ENCODE measurements around the gene STK36. TPM values are rescaled to one million over a fixed set of nuclear protein-coding genes. Genes with fewer than 3 reads are reported as not detected.
A peak's percentile ranks its signal among the peaks of the same experiment; 100 is the strongest.

The STK36 gene
- 12.7 and 14.2 TPM in 2 replicates for total RNA-seq (2012; rRNA removed)

- Histone ChIP-seq H3K9ac (ENCODE audit: low read depth, low read length) (peak within 1 kb of the TSS; percentile 90), H3K4me1 (ENCODE audit: control insufficient read depth, insufficient read depth, low read length) (peaks cover 4% of the 10 kb centered on the region), H3K4me3 (ENCODE audit: low read length) (peak within 1 kb of the TSS; percentile 90), H3K27me3 (ENCODE audit: control insufficient read depth, insufficient read depth, low read length) (no peaks in the 10 kb centered on the region), H3K36me3 (ENCODE audit: insufficient read depth, low read length) (peaks cover 25% of the 10 kb centered on the region), H3K4me2 (ENCODE audit: low read length) (peak within 1 kb of the TSS; percentile 81), H3K9me3 (replicated peaks; ENCODE audit: low read length) (no peaks in the 10 kb centered on the region)
Observed at GRCh38 chr2:218671654-218672566, at the start of gene STK36, which contains the start of gene RNF25. STK36 (plus strand) TSS chr2:218672086; CDS start chr2:218672830, 744 bp downstream. RNF25 (minus strand) TSS chr2:218672002; CDS start chr2:218671970, 32 bp downstream.

DNA sequence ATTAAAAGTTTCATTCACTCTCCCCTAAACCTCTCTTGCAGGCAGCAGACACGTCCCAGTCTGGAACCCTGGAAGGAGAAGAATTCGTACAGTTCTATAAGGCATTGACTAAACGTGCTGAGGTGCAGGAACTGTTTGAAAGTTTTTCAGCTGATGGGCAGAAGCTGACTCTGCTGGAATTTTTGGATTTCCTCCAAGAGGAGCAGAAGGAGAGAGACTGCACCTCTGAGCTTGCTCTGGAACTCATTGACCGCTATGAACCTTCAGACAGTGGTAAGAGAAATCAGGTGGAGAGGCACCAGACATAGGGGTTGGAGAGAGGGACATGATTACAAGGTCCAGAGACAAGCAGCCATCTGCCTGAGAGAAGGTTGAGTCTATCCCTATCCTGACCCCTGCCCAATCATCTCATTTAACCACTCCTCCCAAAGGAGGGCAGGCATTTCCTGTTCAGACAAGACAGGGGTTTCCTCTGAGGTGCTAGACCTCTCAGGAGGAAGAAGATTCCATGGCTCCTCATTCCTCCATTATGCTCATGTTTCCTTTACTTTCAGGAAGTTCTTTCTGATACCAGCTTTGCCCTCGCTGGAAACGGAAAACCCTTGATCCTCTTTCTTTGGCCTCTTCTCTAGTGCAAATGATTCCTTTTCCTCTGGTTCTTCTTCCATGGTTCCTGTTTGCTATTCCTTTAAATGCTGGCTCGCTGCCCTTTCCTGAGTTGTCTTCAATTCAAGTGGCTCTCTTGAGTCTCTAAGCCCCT lies 49.1 kb upstream of the STK36 start:
- no peak overlapping the region for H3K9ac ChIP-seq (ENCODE audit: low read depth, low read length)
- H3K4me3 ChIP-seq (ENCODE audit: low read length) = no peak overlapping the region
- no peak overlapping the region for H3K4me2 ChIP-seq (ENCODE audit: low read length)
- H3K9me3 ChIP-seq (replicated peaks; ENCODE audit: low read length) = no peaks in the 10 kb centered on the region
- no peaks in the 10 kb centered on the region for H3K36me3 ChIP-seq (ENCODE audit: insufficient read depth, low read length)
- H3K4me1 ChIP-seq (ENCODE audit: control insufficient read depth, insufficient read depth, low read length) = no peaks in the 10 kb centered on the region
- H3K27me3 ChIP-seq (ENCODE audit: control insufficient read depth, insufficient read depth, low read length) = no peaks in the 10 kb centered on the region

DNA sequence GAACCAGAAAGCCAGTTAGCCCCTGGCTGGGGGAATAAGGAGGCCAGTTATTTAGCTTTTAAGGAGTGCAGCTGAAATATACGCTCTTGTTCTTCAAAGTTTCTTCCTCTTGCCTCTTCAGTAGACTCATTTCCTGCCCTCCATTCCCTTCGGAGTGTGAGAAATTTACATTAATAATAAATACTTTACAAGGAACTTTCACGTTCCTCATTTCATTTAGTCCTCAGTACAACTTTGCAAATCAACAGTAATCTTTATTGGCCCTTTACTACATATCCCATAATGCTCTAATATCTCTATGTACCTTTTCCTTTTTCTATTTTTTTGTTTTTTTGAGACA lies 48.5 kb upstream of the STK36 start:
- no peaks in the 10 kb centered on the region for H3K27me3 ChIP-seq (ENCODE audit: control insufficient read depth, insufficient read depth, low read length)
- no peaks in the 10 kb centered on the region for H3K36me3 ChIP-seq (ENCODE audit: insufficient read depth, low read length)
- H3K4me2 ChIP-seq (ENCODE audit: low read length) = no peak overlapping the region
- no peaks in the 10 kb centered on the region for H3K4me1 ChIP-seq (ENCODE audit: control insufficient read depth, insufficient read depth, low read length)
- no peak overlapping the region for H3K4me3 ChIP-seq (ENCODE audit: low read length)
- H3K9ac ChIP-seq (ENCODE audit: low read depth, low read length) = no peak overlapping the region
- H3K9me3 ChIP-seq (replicated peaks; ENCODE audit: low read length) = no peaks in the 10 kb centered on the region

DNA sequence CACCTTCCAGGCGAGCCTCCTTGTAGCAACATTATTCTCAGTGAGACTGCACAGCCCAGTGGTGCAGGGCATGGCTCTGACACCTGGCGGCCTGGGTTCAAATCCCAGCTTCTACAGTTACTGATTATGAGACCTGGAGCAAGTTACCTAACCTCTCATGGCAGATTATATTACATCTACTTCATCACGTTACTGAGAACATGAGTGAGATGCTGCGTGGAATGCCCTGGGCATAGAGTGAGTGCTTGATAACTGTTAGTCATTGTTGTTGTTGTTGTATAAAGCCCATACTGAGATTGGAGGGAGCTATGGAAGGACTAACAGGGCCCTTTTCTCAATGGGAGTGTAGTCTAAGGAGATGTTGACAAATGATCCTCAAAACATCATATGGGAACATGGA lies 45.5 kb upstream of the STK36 start:
- no peak overlapping the region for H3K9ac ChIP-seq (ENCODE audit: low read depth, low read length)
- no peaks in the 10 kb centered on the region for H3K27me3 ChIP-seq (ENCODE audit: control insufficient read depth, insufficient read depth, low read length)
- H3K36me3 ChIP-seq (ENCODE audit: insufficient read depth, low read length) = no peaks in the 10 kb centered on the region
- H3K4me2 ChIP-seq (ENCODE audit: low read length) = no peak overlapping the region
- no peaks in the 10 kb centered on the region for H3K4me1 ChIP-seq (ENCODE audit: control insufficient read depth, insufficient read depth, low read length)
- H3K4me3 ChIP-seq (ENCODE audit: low read length) = no peak overlapping the region
- no peaks in the 10 kb centered on the region for H3K9me3 ChIP-seq (replicated peaks; ENCODE audit: low read length)

GRCh38 chr2:218627939-218628338 lies 43.9 kb upstream of the STK36 start:
- peaks cover 3% of the 10 kb centered on the region for H3K36me3 ChIP-seq (ENCODE audit: insufficient read depth, low read length)

DNA sequence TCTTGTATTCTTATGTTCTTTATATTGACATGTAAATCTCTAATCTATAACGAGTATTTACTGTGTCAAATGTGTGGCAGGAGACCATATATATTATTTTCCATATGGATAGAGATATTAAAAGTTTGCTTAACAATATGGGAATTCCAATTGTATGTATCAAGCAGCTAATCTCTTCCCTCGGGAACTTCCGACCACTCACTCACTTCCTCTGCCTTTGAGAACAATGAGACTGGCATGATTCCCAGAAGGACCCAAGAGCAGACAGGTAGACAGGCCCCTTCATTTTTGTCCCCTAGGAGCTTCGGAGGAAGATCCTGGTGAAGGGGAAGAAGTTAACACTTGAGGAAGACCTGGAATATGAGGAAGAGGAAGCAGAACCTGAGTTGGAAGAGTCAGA lies 40.0 kb upstream of the STK36 start:
- H3K36me3 ChIP-seq (ENCODE audit: insufficient read depth, low read length) = peaks cover 36% of the 10 kb centered on the region
- no peak overlapping the region for H3K9ac ChIP-seq (ENCODE audit: low read depth, low read length)
- H3K4me3 ChIP-seq (ENCODE audit: low read length) = no peak overlapping the region
- no peaks in the 10 kb centered on the region for H3K9me3 ChIP-seq (replicated peaks; ENCODE audit: low read length)
- no peak overlapping the region for H3K4me2 ChIP-seq (ENCODE audit: low read length)
- no peaks in the 10 kb centered on the region for H3K27me3 ChIP-seq (ENCODE audit: control insufficient read depth, insufficient read depth, low read length)
- H3K4me1 ChIP-seq (ENCODE audit: control insufficient read depth, insufficient read depth, low read length) = no peaks in the 10 kb centered on the region

More at GRCh38 chr2:218627939-218628338, 43.9 kb upstream of the STK36 start:
- Histone ChIP-seq H3K27me3 (ENCODE audit: control insufficient read depth, insufficient read depth, low read length) (no peaks in the 10 kb centered on the region), H3K4me1 (ENCODE audit: control insufficient read depth, insufficient read depth, low read length) (no peaks in the 10 kb centered on the region), H3K4me3 (ENCODE audit: low read length) (no peak overlapping the region), H3K9ac (ENCODE audit: low read depth, low read length) (no peak overlapping the region), H3K4me2 (ENCODE audit: low read length) (no peak overlapping the region), H3K9me3 (replicated peaks; ENCODE audit: low read length) (no peaks in the 10 kb centered on the region)

- Histone ChIP-seq H3K4me2 (ENCODE audit: low read length) (no peak overlapping the region), H3K27me3 (ENCODE audit: control insufficient read depth, insufficient read depth, low read length) (no peaks in the 10 kb centered on the region), H3K4me3 (ENCODE audit: low read length) (no peak overlapping the region), H3K9me3 (replicated peaks; ENCODE audit: low read length) (no peaks in the 10 kb centered on the region), H3K4me1 (ENCODE audit: control insufficient read depth, insufficient read depth, low read length) (no peaks in the 10 kb centered on the region), H3K36me3 (ENCODE audit: insufficient read depth, low read length) (peaks cover 69% of the 10 kb centered on the region), H3K9ac (ENCODE audit: low read depth, low read length) (no peak overlapping the region)
Observed at GRCh38 chr2:218635719-218636118, 36.2 kb upstream of the STK36 start.

- H3K4me3 ChIP-seq (ENCODE audit: low read length) = no peak overlapping the region
- H3K27me3 ChIP-seq (ENCODE audit: control insufficient read depth, insufficient read depth, low read length) = no peaks in the 10 kb centered on the region
- H3K36me3 ChIP-seq (ENCODE audit: insufficient read depth, low read length) = peaks cover 79% of the 10 kb centered on the region
- H3K4me2 ChIP-seq (ENCODE audit: low read length) = no peak overlapping the region
- H3K4me1 ChIP-seq (ENCODE audit: control insufficient read depth, insufficient read depth, low read length) = no peaks in the 10 kb centered on the region
- H3K9ac ChIP-seq (ENCODE audit: low read depth, low read length) = no peak overlapping the region
- H3K9me3 ChIP-seq (replicated peaks; ENCODE audit: low read length) = no peaks in the 10 kb centered on the region
Observed at GRCh38 chr2:218638372-218638771, 33.5 kb upstream of the STK36 start.

GRCh38 chr2:218642121-218642656 lies 29.7 kb upstream of the STK36 start:
- Histone ChIP-seq H3K9me3 (replicated peaks; ENCODE audit: low read length) (no peaks in the 10 kb centered on the region), H3K4me2 (ENCODE audit: low read length) (no peak overlapping the region), H3K9ac (ENCODE audit: low read depth, low read length) (no peak overlapping the region), H3K4me1 (ENCODE audit: control insufficient read depth, insufficient read depth, low read length) (peaks cover 10% of the 10 kb centered on the region), H3K27me3 (ENCODE audit: control insufficient read depth, insufficient read depth, low read length) (no peaks in the 10 kb centered on the region), H3K4me3 (ENCODE audit: low read length) (no peak overlapping the region), H3K36me3 (ENCODE audit: insufficient read depth, low read length) (peaks cover 75% of the 10 kb centered on the region)

- Histone ChIP-seq H3K9ac (ENCODE audit: low read depth, low read length) (no peak overlapping the region), H3K36me3 (ENCODE audit: insufficient read depth, low read length) (peaks cover 74% of the 10 kb centered on the region), H3K9me3 (replicated peaks; ENCODE audit: low read length) (no peaks in the 10 kb centered on the region)
Observed at GRCh38 chr2:218642786-218643185, 29.1 kb upstream of the STK36 start.

GRCh38 chr2:218643751-218644310 lies 28.1 kb upstream of the STK36 start:
- Histone ChIP-seq H3K36me3 (ENCODE audit: insufficient read depth, low read length) (peaks cover 73% of the 10 kb centered on the region), H3K9ac (ENCODE audit: low read depth, low read length) (no peak overlapping the region), H3K4me1 (ENCODE audit: control insufficient read depth, insufficient read depth, low read length) (peaks cover 10% of the 10 kb centered on the region), H3K4me3 (ENCODE audit: low read length) (no peak overlapping the region), H3K9me3 (replicated peaks; ENCODE audit: low read length) (no peaks in the 10 kb centered on the region), H3K4me2 (ENCODE audit: low read length) (no peak overlapping the region), H3K27me3 (ENCODE audit: control insufficient read depth, insufficient read depth, low read length) (no peaks in the 10 kb centered on the region)

More at GRCh38 chr2:218642786-218643185, 29.1 kb upstream of the STK36 start:
- Histone ChIP-seq H3K27me3 (ENCODE audit: control insufficient read depth, insufficient read depth, low read length) (no peaks in the 10 kb centered on the region), H3K4me3 (ENCODE audit: low read length) (no peak overlapping the region), H3K4me2 (ENCODE audit: low read length) (no peak overlapping the region), H3K4me1 (ENCODE audit: control insufficient read depth, insufficient read depth, low read length) (peaks cover 10% of the 10 kb centered on the region)

Measured in skeletal muscle satellite cell (primary cell).